ENCODE measurements around the gene CTU2. TPM values are rescaled to one million over a fixed set of nuclear protein-coding genes. Genes with fewer than 3 reads are reported as not detected.

Gene CTU2
- total and polyA plus RNA-seq, 2 of the 8 experiments (the other 6 are each of a cell fraction or from before 2014, with no cell fraction given), result 32.7 to 42.9 TPM

DNA sequence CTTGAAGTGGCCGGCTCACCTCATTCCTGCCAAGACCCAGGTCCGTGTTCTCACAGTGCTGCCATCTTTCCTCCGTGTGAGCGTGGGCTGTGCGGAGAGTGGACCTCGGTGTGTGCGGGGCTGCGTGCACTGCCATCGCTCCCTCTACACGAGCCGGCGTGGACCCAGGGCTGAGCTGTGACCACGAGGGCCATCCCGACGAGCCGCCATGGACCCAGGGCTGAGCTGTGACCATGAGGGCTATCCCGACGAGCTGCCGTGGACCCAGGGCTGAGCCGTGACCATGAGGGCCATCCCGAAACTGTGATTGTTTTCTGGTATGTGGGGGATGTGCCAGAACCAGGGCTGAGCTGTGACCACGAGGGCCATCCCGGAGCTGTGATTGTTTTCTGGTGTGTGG lies 34.5 kb upstream of the CTU2 start:
- H2BK15ac ChIP-seq (ENCODE audit: low read length), result no peak overlapping the region
- no peak overlapping the region for H2BK120ac ChIP-seq (replicated peaks; ENCODE audit: low read depth, low read length)
- no peaks in the 10 kb centered on the region for H3K36me3 ChIP-seq (ENCODE audit: control insufficient read depth in 2 of 4, insufficient read depth in 4 of 4, low read length in 3 of 4)
- peaks cover 0 to 2% of the 10 kb centered on the region in 2 experiments for H4K20me1 ChIP-seq (replicated peaks in 1 of 2; ENCODE audit: control insufficient read depth in 1 of 2, insufficient read depth in 2 of 2, low read length in 2 of 2)
- H3K56ac ChIP-seq (replicated peaks; ENCODE audit: insufficient read length, low read depth, low read length), result no peak overlapping the region
- H3K4me1 ChIP-seq (replicated peaks in 1 of 4; ENCODE audit: control insufficient read depth in 3 of 4, insufficient read depth in 4 of 4, low read length in 3 of 4), result peaks cover 0 to 5% (median 3%) of the 10 kb centered on the region in 4 experiments; a peak in 4 of 7 replicates
- no peak overlapping the region for H3K27ac ChIP-seq (ENCODE audit: low read depth, low read length)
- H3K4me2 ChIP-seq (ENCODE audit: insufficient read depth in 1 of 2, low read depth in 2 of 2, low read length in 2 of 2), result no peak overlapping the region
- H4K8ac ChIP-seq (ENCODE audit: extremely low read depth, insufficient read depth, low read length), result no peak overlapping the region; the same call in 1 of the 2 replicates
- ChIA-PET CTCF (ENCODE audit: partially characterized antibody) (interaction anchor here (0.8 to 9.7 kb wide), 24 partner anchors 8 to 495 kb away, joined by 3 to 87 read pairs (median 7); partner anchors contain the start of genes MVD and SNAI3), POLR2A (ENCODE audit: partially characterized antibody) (interaction anchor here (1.0 to 4.2 kb wide), 6 partner anchors 8 to 41 kb away, joined by 3 to 15 read pairs (median 4); partner anchors contain the start of genes IL17C and MVD)
- no peaks in the 10 kb centered on the region for H3K9me3 ChIP-seq (ENCODE audit: insufficient read depth in 2 of 2, low read depth in 1 of 2, low read length in 1 of 2)
- WGBS, 2 experiments (ENCODE audit: extremely low coverage in 1 of 2, insufficient coverage in 1 of 2, insufficient read length in 1 of 2, insufficient replicate concordance in 2 of 2, low coverage in 1 of 2, low lambda C conversion rate in 2 of 2, missing lambda C conversion rate in 1 of 2), result 92% methylated on average over 23 of the region's 23 CpGs; no CpG with 5 or more reads in 1 of the 2 experiments
- no peak overlapping the region for H3K23ac ChIP-seq (ENCODE audit: insufficient read length)
- H3K14ac ChIP-seq (ENCODE audit: insufficient read length), result no peak overlapping the region
- no peak overlapping the region for H4K5ac ChIP-seq (ENCODE audit: insufficient read length, low read depth, low read length)
- no peak overlapping the region for H3K4me3 ChIP-seq (ENCODE audit: extremely low read depth in 1 of 4, insufficient read depth in 2 of 4, low read depth in 3 of 4, low read length in 4 of 4)
- no peak overlapping the region for H3K9ac ChIP-seq (replicated peaks in 1 of 4; ENCODE audit: extremely low read depth in 1 of 4, low read depth in 3 of 4, low read length in 3 of 4)
- H3K79me2 ChIP-seq (ENCODE audit: control insufficient read depth in 1 of 2, insufficient read depth in 2 of 2, low read length in 2 of 2), result no peaks in the 10 kb centered on the region
- H2BK12ac ChIP-seq (ENCODE audit: low read depth, low read length), result peak overlapping the region; percentile 80; the same call in 1 of the 2 replicates
- FAIRE-seq (no peak), DNase-seq (ENCODE audit: low read depth in 1 of 2, low spot score in 2 of 2) (no peak)
- no peak overlapping the region for H3K4ac ChIP-seq (replicated peaks; ENCODE audit: insufficient read length, low read depth, low read length)
- H3K18ac ChIP-seq (ENCODE audit: extremely low read depth, low read length), result no peak overlapping the region; the same call in 1 of the 2 replicates
- H2BK5ac ChIP-seq (ENCODE audit: low read depth, low read length), result 0 out of 2 replicates have a peak overlapping the region, but pooled peaks have one; percentile 24
- no peak overlapping the region for H2AFZ ChIP-seq (ENCODE audit: low read length)
- H3K27me3 ChIP-seq (replicated peaks in 1 of 4; ENCODE audit: control insufficient read depth in 3 of 4, extremely low read depth in 1 of 4, insufficient read depth in 3 of 4, low read length in 3 of 4), result no peaks in the 10 kb centered on the region
- H4K91ac ChIP-seq (replicated peaks; ENCODE audit: insufficient read length, low read length), result peak overlapping the region; percentile 42
- no peak overlapping the region for H2BK20ac ChIP-seq (ENCODE audit: low read length)
- no peaks in the 10 kb centered on the region for H3K23me2 ChIP-seq (ENCODE audit: low read depth, low read length)
- H2AK5ac ChIP-seq (ENCODE audit: low read depth, low read length), result no peak overlapping the region
- no peaks in the 10 kb centered on the region for H3K79me1 ChIP-seq (ENCODE audit: low read depth, low read length)
- no peak for TF ChIP-seq EZH2 (IDR thresholded peaks at IDR 0.05; ENCODE audit: low read depth, low read length, severe bottlenecking)
- TF ChIP-seq BCL11A (IDR thresholded peaks at IDR 0.05; ENCODE audit: low read depth in 2 of 2, low read length in 2 of 2), result no peak
- no peak for TF ChIP-seq RFX5 (IDR thresholded peaks at IDR 0.05; ENCODE audit: borderline replicate concordance, low read depth, low read length)
- TF ChIP-seq, protein P1, sequence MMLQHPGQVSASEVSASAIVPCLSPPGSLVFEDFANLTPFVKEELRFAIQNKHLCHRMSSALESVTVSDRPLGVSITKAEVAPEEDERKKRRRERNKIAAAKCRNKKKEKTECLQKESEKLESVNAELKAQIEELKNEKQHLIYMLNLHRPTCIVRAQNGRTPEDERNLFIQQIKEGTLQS (IDR thresholded peaks at IDR 0.05; ENCODE audit: insufficient read depth, low read depth, low read length), result no peak
- TF ChIP-seq, protein P2, sequence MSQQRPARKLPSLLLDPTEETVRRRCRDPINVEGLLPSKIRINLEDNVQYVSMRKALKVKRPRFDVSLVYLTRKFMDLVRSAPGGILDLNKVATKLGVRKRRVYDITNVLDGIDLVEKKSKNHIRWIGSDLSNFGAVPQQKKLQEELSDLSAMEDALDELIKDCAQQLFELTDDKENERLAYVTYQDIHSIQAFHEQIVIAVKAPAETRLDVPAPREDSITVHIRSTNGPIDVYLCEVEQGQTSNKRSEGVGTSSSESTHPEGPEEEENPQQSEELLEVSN (IDR thresholded peaks at IDR 0.05), result no peak
- TF ChIP-seq RXRA (IDR thresholded peaks at IDR 0.05; ENCODE audit: insufficient read depth, low read depth, low read length), result no peak
- no peak for TF ChIP-seq CBX8 (IDR thresholded peaks at IDR 0.05; ENCODE audit: borderline replicate concordance, low read depth, low read length)
- TF ChIP-seq CBX5 (IDR thresholded peaks at IDR 0.05; ENCODE audit: low read depth, low read length), result no peak
- TF ChIP-seq SIRT6 (IDR thresholded peaks at IDR 0.05; ENCODE audit: low read length), result no peak
- no peak for TF ChIP-seq SAP30 (IDR thresholded peaks at IDR 0.05; ENCODE audit: insufficient read depth, insufficient replicate concordance, low read length)
- TF ChIP-seq GABPA (IDR thresholded peaks at IDR 0.05; ENCODE audit: borderline replicate concordance, insufficient read depth, low read length), result no peak
- TF ChIP-seq CEBPB (IDR thresholded peaks at IDR 0.05; ENCODE audit: low read depth, low read length), result no peak

Measured in H1 (cell line).